H1 (cell line): ENCODE results near the gene ADAMTS9.

Experiments used
- CEBPB ChIP-seq: IDR thresholded peaks from 2 replicates; pipeline ENCODE4 v1.6.1; 2012; ENCODE audit warnings: low read depth, low read length
- EZH2 ChIP-seq: fragments of 200-600 bp; sonication (generic); IDR thresholded peaks from 2 replicates; pipeline ENCODE4 v1.7.1; 2012; ENCODE audit warnings: low read depth, mild to moderate bottlenecking, moderate library complexity, low read length, inconsistent platforms; ENCODE audit not compliant: severe bottlenecking
- JUN ChIP-seq: IDR thresholded peaks from 2 replicates; pipeline ENCODE4 v1.6.1; 2011; ENCODE audit warnings: low read depth, mild to moderate bottlenecking, improper control_type of control experiment, low read length
- JUND ChIP-seq: IDR thresholded peaks from 2 replicates; pipeline ENCODE4 v1.6.1; 2011; ENCODE audit warnings: mild to moderate bottlenecking, improper control_type of control experiment, low read length
- RNF2 ChIP-seq: fragments of 200-900, 300-1000 bp; sonication (generic); IDR thresholded peaks from 2 replicates; pipeline ENCODE4 v1.7.1; 2016; ENCODE audit warnings: borderline replicate concordance, low read depth, mild to moderate bottlenecking, antibody characterized with exemption, low read length; ENCODE audit not compliant: poor library complexity, severe bottlenecking; ENCODE audit errors: missing control alignments
- SUZ12 ChIP-seq: fragments of 200-600 bp; sonication (generic); IDR thresholded peaks from 2 replicates; pipeline ENCODE4 v1.6.1; 2012; ENCODE audit warnings: mild to moderate bottlenecking, inconsistent platforms, low read length, moderate library complexity, mixed read lengths
- ZNF274 ChIP-seq: IDR thresholded peaks from 2 replicates; pipeline ENCODE4 v1.7.0; 2012; ENCODE audit warnings: low read length, borderline replicate concordance; ENCODE audit errors: extremely low read depth
- TF ChIP-seq, protein P1 (sequence below), 3 experiments: IDR thresholded peaks; 1 replicate in 2 of 3; 2 replicates in 1 of 3; pipeline versions ENCODE4 v1.5.1 to v1.6.1; 2011; ENCODE audit warnings: low read length in 3 of 3, mild to moderate bottlenecking in 3 of 3, inconsistent platforms in 2 of 3, low read depth in 1 of 3, moderate library complexity in 1 of 3; ENCODE audit not compliant: insufficient read depth in 1 of 3; ENCODE audit errors: control extremely low read depth in 1 of 3
- TF ChIP-seq, protein P2 (sequence below): IDR thresholded peaks from 2 replicates; pipeline ENCODE4 v1.6.1; 2012; ENCODE audit warnings: inconsistent platforms
- TF ChIP-seq, protein P3 (sequence below): IDR thresholded peaks from 2 replicates; pipeline ENCODE4 v1.6.1; 2011; ENCODE audit warnings: low read depth, mild to moderate bottlenecking, low read length; ENCODE audit not compliant: insufficient read depth

DNA sequence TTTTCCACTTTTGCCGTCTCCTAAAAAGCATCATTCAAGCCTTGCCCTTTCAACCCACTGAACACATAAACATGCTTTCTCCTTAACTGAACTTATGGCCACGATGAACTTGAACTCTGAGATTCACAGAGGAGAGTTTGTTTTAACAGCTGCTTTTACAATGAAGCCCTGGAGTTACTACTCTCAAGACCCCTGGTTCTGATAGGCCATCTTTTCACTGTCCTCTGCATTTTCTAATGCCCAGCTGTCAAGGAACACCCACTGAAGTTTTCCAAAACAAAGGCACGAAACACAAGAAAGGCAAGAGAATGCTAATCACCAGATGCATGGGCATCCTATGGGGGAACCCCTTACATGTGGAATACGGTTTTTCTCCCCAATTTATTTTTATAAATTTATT is 100.8 kb downstream of the ADAMTS9 start:
- TF ChIP-seq, protein P1, sequence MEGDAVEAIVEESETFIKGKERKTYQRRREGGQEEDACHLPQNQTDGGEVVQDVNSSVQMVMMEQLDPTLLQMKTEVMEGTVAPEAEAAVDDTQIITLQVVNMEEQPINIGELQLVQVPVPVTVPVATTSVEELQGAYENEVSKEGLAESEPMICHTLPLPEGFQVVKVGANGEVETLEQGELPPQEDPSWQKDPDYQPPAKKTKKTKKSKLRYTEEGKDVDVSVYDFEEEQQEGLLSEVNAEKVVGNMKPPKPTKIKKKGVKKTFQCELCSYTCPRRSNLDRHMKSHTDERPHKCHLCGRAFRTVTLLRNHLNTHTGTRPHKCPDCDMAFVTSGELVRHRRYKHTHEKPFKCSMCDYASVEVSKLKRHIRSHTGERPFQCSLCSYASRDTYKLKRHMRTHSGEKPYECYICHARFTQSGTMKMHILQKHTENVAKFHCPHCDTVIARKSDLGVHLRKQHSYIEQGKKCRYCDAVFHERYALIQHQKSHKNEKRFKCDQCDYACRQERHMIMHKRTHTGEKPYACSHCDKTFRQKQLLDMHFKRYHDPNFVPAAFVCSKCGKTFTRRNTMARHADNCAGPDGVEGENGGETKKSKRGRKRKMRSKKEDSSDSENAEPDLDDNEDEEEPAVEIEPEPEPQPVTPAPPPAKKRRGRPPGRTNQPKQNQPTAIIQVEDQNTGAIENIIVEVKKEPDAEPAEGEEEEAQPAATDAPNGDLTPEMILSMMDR (IDR thresholded peaks at IDR 0.05; ENCODE audit: control extremely low read depth in 1 of 3, insufficient read depth in 1 of 3, low read depth in 1 of 3, low read length in 3 of 3): no peak
- TF ChIP-seq, protein P2, sequence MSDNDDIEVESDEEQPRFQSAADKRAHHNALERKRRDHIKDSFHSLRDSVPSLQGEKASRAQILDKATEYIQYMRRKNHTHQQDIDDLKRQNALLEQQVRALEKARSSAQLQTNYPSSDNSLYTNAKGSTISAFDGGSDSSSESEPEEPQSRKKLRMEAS: no peak
- no peak for TF ChIP-seq JUND
- TF ChIP-seq ZNF274: no peak
- no peak for TF ChIP-seq RNF2
- TF ChIP-seq EZH2: no peak
- TF ChIP-seq CEBPB: no peak
- TF ChIP-seq, protein P3, sequence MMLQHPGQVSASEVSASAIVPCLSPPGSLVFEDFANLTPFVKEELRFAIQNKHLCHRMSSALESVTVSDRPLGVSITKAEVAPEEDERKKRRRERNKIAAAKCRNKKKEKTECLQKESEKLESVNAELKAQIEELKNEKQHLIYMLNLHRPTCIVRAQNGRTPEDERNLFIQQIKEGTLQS: no peak
- no peak for TF ChIP-seq JUN
- no peak for TF ChIP-seq SUZ12
